ENCODE measurements around the gene SMARCA2. TPM values are rescaled to one million over a fixed set of nuclear protein-coding genes. Genes with fewer than 3 reads are reported as not detected.

SMARCA2 gene
- total RNA-seq, 1 donor from 2014 or later: 110 TPM

DNA sequence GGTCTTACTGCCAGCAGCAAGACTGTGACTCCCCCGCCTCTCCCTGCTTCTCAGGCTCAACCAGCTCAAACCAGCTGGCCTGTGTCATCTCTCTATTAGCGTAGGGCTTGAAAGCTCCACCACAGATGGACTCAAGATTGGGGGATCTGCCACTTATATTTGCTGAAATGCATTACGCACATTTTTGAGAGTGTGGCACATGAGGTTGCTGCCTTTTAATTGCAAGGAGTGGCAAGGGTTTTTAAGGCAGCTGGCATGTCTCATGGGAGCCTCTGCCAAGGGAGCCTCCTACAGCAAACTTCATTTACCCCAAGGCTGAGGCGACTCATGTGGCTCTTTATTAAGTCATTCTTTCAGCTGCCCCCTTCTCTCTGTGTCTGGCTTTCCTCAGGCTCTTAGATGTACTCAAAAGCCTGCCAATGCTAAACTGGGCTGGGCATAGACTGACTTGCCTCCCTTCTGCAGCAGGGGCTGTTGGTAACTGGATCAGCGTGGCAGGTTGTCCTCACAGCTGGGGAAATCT, 219.3 kb downstream of the SMARCA2 start:
- Mint-ChIP-seq H3K4me1 (ENCODE audit: unreplicated experiment) (peaks cover 10% of the 10 kb centered on the region), H3K27me3 (ENCODE audit: unreplicated experiment) (peaks cover 5% of the 10 kb centered on the region), H3K9me3 (ENCODE audit: unreplicated experiment) (no peaks in the 10 kb centered on the region), H3K4me3 (ENCODE audit: unreplicated experiment) (no peak overlapping the region), H3K27ac (ENCODE audit: unreplicated experiment) (no peak overlapping the region), H3K36me3 (ENCODE audit: unreplicated experiment) (no peaks in the 10 kb centered on the region)
- TF ChIP-seq CTCF (IDR thresholded peaks at IDR 0.05): no peak
- no peak for DNase-seq (ENCODE audit: extremely low spot score, unreplicated experiment)

DNA sequence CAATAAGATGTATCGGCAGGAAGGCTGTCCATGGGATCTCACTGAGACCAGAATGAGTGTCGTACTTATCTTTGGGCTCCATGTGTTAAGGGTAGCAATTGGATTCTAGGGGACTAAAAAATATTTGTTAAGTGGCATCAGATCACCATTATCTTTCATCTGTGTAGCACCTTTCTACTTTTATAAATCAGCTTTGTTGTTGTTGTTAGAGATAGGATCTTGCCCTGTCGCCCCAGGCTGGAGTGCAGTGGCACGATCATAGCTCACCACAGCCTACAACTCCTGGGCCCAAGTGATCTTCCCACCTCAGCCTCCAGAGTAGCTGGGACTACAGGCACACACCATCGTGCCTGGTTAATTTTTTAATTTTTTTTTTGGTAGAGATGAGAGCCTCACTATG, 220.5 kb downstream of the SMARCA2 start:
- H3K4me1 Mint-ChIP-seq (ENCODE audit: unreplicated experiment): peaks cover 10% of the 10 kb centered on the region
- no peak for TF ChIP-seq CTCF (IDR thresholded peaks at IDR 0.05)
- no peak overlapping the region for H3K27ac Mint-ChIP-seq (ENCODE audit: unreplicated experiment)
- H3K36me3 Mint-ChIP-seq (ENCODE audit: unreplicated experiment): no peaks in the 10 kb centered on the region
- DNase-seq (ENCODE audit: extremely low spot score, unreplicated experiment): no peak
- no peak overlapping the region for H3K4me3 Mint-ChIP-seq (ENCODE audit: unreplicated experiment)
- H3K27me3 Mint-ChIP-seq (ENCODE audit: unreplicated experiment): peaks cover 5% of the 10 kb centered on the region
- H3K9me3 Mint-ChIP-seq (ENCODE audit: unreplicated experiment): no peaks in the 10 kb centered on the region

DNA sequence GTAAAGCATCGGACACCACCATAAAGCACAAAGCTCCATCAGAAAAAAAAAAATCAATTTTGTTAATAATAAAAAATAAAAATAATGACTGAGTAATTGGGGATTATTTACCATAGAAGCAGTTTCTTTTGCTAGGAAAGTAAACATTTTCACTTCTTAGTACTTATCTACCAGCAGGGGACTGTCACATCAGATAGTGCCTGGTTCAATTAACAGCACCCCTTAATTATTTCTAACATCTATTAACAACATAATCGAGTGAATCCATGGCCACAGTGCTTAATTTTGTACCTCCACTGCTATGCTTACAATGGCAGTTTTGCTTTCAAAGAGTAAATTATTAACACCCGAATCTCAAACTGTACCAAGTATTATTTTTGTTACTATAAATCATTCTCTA, 221.7 kb downstream of the SMARCA2 start:
- Mint-ChIP-seq H3K36me3 (ENCODE audit: unreplicated experiment) (no peaks in the 10 kb centered on the region), H3K27ac (ENCODE audit: unreplicated experiment) (no peak overlapping the region), H3K4me3 (ENCODE audit: unreplicated experiment) (no peak overlapping the region), H3K4me1 (ENCODE audit: unreplicated experiment) (peaks cover 18% of the 10 kb centered on the region), H3K27me3 (ENCODE audit: unreplicated experiment) (peaks cover 5% of the 10 kb centered on the region), H3K9me3 (ENCODE audit: unreplicated experiment) (no peaks in the 10 kb centered on the region)
- no peak for TF ChIP-seq CTCF (IDR thresholded peaks at IDR 0.05)
- no peak for DNase-seq (ENCODE audit: extremely low spot score, unreplicated experiment)

GRCh38 chr9:2241461-2241835, 226.3 kb downstream of the SMARCA2 start:
- Mint-ChIP-seq H3K36me3 (ENCODE audit: unreplicated experiment) (no peaks in the 10 kb centered on the region), H3K4me1 (ENCODE audit: unreplicated experiment) (peaks cover 18% of the 10 kb centered on the region), H3K9me3 (ENCODE audit: unreplicated experiment) (peaks cover 5% of the 10 kb centered on the region), H3K27ac (ENCODE audit: unreplicated experiment) (peak overlapping the region; percentile 92), H3K4me3 (ENCODE audit: unreplicated experiment) (peak overlapping the region; percentile 81), H3K27me3 (ENCODE audit: unreplicated experiment) (peaks cover 2% of the 10 kb centered on the region)
- TF ChIP-seq CTCF (IDR thresholded peaks at IDR 0.05): peak; percentile 64
- DNase-seq (ENCODE audit: extremely low spot score, unreplicated experiment): peak; percentile 85

- peak; percentile 14 for TF ChIP-seq CTCF (IDR thresholded peaks at IDR 0.05)
Measured at GRCh38 chr9:2241836-2242741, 226.9 kb downstream of the SMARCA2 start.

More at GRCh38 chr9:2241836-2242741, 226.9 kb downstream of the SMARCA2 start:
- peak; percentile 94 for DNase-seq (ENCODE audit: extremely low spot score, unreplicated experiment)
- H3K36me3 Mint-ChIP-seq (ENCODE audit: unreplicated experiment): no peaks in the 10 kb centered on the region
- H3K9me3 Mint-ChIP-seq (ENCODE audit: unreplicated experiment): peaks cover 5% of the 10 kb centered on the region
- peak overlapping the region; percentile 92 for H3K27ac Mint-ChIP-seq (ENCODE audit: unreplicated experiment)
- peak overlapping the region; percentile 81 for H3K4me3 Mint-ChIP-seq (ENCODE audit: unreplicated experiment)
- peaks cover 2% of the 10 kb centered on the region for H3K27me3 Mint-ChIP-seq (ENCODE audit: unreplicated experiment)
- H3K4me1 Mint-ChIP-seq (ENCODE audit: unreplicated experiment): peaks cover 17% of the 10 kb centered on the region
